ENCODE results near the gene LSG1.

DNA sequence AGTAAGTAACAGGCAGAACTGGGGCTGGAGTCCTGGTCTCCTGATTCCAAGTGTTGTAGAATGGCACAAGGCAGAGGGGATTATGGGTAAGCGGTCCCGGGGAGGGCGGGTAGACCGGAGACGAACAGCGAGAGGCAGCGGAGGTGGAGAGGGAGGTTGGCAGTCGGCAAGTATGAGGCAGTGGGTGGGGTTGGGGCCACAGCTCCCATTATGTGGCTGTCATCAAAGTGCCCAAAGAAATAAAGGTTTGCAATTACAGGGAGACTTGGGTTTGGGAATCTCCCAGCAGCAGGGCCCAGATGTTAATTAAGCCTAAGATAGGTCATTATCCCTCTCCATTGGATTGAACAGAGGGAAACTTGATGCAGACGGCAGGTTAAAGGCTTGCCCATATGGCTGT is 30.6 kb upstream of the LSG1 start:
- TF ChIP-seq EZH2 (IDR thresholded peaks at IDR 0.05; ENCODE audit: insufficient read depth, poor library complexity, severe bottlenecking) (no peak), EZH2phosphoT487 (IDR thresholded peaks at IDR 0.05; ENCODE audit: insufficient read depth, low read depth) (no peak)

Measured in GM23248 (cell line).